HL-60 (cell line): Measurements from ENCODE around the gene REC114.

Experiments
- DNase-seq, 2 experiments: peaks; one replicate each; pipeline ENCODE4 v3.0.0-alpha.2; 2010 to 2020; ENCODE audit warnings: low read depth in 1 of 2, low spot score in 1 of 2
- H3K27ac ChIP-seq: fragments of 250-450 bp; sonication (Bioruptor Pico); replicated peaks from 2 replicates; pipeline ENCODE4 v1.5.1; 2020; ENCODE audit warnings: mild to moderate bottlenecking, moderate library complexity
- H3K27me3 ChIP-seq: fragments of 250-450 bp; sonication (Bioruptor Pico); 2 replicates; pipeline ENCODE4 v1.5.1; 2021; ENCODE audit warnings: mild to moderate bottlenecking, moderate library complexity; ENCODE audit not compliant: insufficient read depth, poor library complexity, severe bottlenecking
- H3K4me3 ChIP-seq: replicated peaks from 2 replicates; pipeline ENCODE4 v1.5.1; 2011; ENCODE audit warnings: mild to moderate bottlenecking, control low read depth, low read length; ENCODE audit not compliant: insufficient read depth
- CTCF ChIP-seq: IDR thresholded peaks from one replicate; pipeline ENCODE4 v1.5.1; 2011; ENCODE audit warnings: low read length, control low read depth, inconsistent platforms; ENCODE audit not compliant: insufficient read depth
- GABPA ChIP-seq: IDR thresholded peaks from 2 replicates; pipeline ENCODE4 v1.6.1; 2012; ENCODE audit warnings: low read depth
- POLR2AphosphoS5 ChIP-seq: IDR thresholded peaks from 2 replicates; pipeline ENCODE4 v1.6.1; 2012; ENCODE audit warnings: low read depth
- SPI1 ChIP-seq: IDR thresholded peaks from 2 replicates; pipeline ENCODE4 v1.6.1; 2012; ENCODE audit warnings: low read depth, mild to moderate bottlenecking, borderline replicate concordance
- TF ChIP-seq, protein P1 (sequence below): IDR thresholded peaks from 2 replicates; pipeline ENCODE4 v1.6.1; 2012; ENCODE audit warnings: low read depth; ENCODE audit not compliant: insufficient replicate concordance

The REC114 gene

GRCh38 chr15:73600413-73601335, 157.7 kb downstream of the REC114 start:
- H3K27me3 ChIP-seq: no peaks in the 10 kb centered on the region
- TF ChIP-seq POLR2AphosphoS5 (no peak), SPI1 (no peak), GABPA (no peak)
- TF ChIP-seq, protein P1, sequence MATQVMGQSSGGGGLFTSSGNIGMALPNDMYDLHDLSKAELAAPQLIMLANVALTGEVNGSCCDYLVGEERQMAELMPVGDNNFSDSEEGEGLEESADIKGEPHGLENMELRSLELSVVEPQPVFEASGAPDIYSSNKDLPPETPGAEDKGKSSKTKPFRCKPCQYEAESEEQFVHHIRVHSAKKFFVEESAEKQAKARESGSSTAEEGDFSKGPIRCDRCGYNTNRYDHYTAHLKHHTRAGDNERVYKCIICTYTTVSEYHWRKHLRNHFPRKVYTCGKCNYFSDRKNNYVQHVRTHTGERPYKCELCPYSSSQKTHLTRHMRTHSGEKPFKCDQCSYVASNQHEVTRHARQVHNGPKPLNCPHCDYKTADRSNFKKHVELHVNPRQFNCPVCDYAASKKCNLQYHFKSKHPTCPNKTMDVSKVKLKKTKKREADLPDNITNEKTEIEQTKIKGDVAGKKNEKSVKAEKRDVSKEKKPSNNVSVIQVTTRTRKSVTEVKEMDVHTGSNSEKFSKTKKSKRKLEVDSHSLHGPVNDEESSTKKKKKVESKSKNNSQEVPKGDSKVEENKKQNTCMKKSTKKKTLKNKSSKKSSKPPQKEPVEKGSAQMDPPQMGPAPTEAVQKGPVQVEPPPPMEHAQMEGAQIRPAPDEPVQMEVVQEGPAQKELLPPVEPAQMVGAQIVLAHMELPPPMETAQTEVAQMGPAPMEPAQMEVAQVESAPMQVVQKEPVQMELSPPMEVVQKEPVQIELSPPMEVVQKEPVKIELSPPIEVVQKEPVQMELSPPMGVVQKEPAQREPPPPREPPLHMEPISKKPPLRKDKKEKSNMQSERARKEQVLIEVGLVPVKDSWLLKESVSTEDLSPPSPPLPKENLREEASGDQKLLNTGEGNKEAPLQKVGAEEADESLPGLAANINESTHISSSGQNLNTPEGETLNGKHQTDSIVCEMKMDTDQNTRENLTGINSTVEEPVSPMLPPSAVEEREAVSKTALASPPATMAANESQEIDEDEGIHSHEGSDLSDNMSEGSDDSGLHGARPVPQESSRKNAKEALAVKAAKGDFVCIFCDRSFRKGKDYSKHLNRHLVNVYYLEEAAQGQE: no peak
- DNase-seq: no peak
- no peak overlapping the region for H3K27ac ChIP-seq
- no peak overlapping the region for H3K4me3 ChIP-seq

DNA sequence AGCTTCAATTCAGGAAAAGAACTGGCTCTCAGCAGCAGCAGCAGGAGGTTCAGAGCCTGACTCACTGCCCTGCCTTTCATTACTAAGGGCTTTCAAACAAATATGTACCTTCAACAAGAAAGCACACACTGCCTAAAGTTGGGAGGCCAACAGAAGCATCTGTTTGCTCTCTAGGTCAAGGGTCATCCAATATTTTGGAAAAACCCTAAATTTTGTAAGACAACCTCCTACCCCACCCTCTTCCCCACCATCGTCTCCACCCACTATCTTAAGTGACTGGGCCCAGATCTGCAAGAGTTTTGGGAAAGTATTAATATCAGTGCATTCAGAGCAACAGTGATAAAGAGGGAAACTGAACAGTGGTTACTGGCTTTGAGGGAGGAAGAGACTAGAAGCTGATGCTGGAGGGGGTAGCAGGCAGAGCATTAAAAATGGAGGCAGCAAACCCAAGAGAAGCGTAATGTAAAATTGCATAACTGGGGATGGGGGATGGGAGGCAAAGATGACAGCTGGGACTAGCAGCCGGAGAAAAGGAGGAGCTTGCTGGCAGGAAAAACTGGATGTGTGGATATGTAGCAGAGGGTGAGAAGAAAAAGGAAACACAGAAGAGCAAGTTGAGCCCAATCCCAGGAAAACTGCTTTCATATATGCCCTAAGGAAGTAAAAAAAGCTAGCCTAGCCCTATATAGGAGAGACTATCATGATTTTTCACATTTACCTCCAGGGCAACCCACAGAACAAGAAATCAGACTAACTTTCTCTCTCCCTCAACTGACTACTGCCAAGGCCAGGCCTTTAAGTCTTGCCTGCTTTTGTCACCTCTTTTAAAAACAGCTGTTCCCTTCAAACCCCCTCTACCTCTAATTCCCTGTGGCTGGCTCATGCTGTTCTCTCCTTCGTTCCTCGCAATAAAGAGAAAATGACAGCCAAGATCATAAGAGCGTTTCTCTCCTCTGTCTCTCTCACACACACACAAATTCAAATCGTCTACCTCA, 158.8 kb downstream of the REC114 start:
- TF ChIP-seq POLR2AphosphoS5 (no peak), CTCF (no peak), GABPA (no peak), SPI1 (no peak)
- TF ChIP-seq, protein P1: no peak
- Histone ChIP-seq H3K4me3 (no peak overlapping the region), H3K27ac (no peak overlapping the region; the same call in 1 of the 2 replicates), H3K27me3 (no peaks in the 10 kb centered on the region)
- DNase-seq: peak; percentile 38 to 61

DNA sequence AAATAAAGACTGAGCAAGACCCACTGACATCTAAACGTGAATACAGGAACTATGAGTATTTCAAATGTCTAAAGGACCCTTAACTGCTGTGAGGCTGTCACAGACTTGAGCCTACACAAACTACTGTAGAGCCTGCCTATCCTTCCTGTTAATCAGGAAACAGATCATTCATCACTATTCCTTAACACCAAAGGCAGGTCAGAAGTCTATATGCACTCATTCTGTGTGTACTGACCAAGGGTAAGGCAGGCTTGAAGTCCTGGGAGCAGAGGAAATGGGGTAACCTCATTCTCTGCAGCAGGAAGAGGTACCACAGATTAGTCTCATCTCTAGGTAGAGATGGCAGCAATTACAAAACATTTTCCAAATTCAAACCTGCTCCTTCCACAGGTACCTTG, 159.5 kb downstream of the REC114 start:
- no peak for DNase-seq
- Histone ChIP-seq H3K27ac (no peak overlapping the region; the same call in 1 of the 2 replicates), H3K4me3 (no peak overlapping the region), H3K27me3 (no peaks in the 10 kb centered on the region)
- TF ChIP-seq POLR2AphosphoS5 (no peak), GABPA (no peak), CTCF (no peak), SPI1 (no peak)
- TF ChIP-seq, protein P1: no peak
